ENCODE measurements around the gene ZNF438.

GRCh38 chr10:30858499-30858898, 173.2 kb downstream of the ZNF438 start:
- TF ChIP-seq ZFP3 (CRISPR knock-in tag; IDR thresholded peaks at IDR 0.05): no peak
- no peak for TF ChIP-seq ARNTL (CRISPR knock-in tag; IDR thresholded peaks at IDR 0.05; ENCODE audit: borderline replicate concordance, low read depth)
- TF ChIP-seq CSRNP3 (CRISPR knock-in tag; IDR thresholded peaks at IDR 0.05): no peak
- TF ChIP-seq PPARA (CRISPR knock-in tag; IDR thresholded peaks at IDR 0.05; ENCODE audit: borderline replicate concordance): no peak
- no peak for TF ChIP-seq OSR1 (CRISPR knock-in tag; IDR thresholded peaks at IDR 0.05)
- TF ChIP-seq TOX (CRISPR knock-in tag; IDR thresholded peaks at IDR 0.05; ENCODE audit: borderline replicate concordance): no peak
- no peak for TF ChIP-seq GLIS3 (CRISPR knock-in tag; IDR thresholded peaks at IDR 0.05)
- TF ChIP-seq ESRRG (CRISPR knock-in tag; IDR thresholded peaks at IDR 0.05): no peak
- TF ChIP-seq ZFP30 (CRISPR knock-in tag; IDR thresholded peaks at IDR 0.05): no peak
- TF ChIP-seq, protein P1, sequence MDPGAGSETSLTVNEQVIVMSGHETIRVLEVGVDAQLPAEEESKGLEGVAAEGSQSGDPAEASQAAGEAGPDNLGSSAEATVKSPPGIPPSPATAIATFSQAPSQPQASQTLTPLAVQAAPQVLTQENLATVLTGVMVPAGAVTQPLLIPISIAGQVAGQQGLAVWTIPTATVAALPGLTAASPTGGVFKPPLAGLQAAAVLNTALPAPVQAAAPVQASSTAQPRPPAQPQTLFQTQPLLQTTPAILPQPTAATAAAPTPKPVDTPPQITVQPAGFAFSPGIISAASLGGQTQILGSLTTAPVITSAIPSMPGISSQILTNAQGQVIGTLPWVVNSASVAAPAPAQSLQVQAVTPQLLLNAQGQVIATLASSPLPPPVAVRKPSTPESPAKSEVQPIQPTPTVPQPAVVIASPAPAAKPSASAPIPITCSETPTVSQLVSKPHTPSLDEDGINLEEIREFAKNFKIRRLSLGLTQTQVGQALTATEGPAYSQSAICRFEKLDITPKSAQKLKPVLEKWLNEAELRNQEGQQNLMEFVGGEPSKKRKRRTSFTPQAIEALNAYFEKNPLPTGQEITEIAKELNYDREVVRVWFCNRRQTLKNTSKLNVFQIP (CRISPR knock-in tag; IDR thresholded peaks at IDR 0.05; ENCODE audit: borderline replicate concordance, low read depth): no peak
- no peak for TF ChIP-seq ZNF8 (CRISPR knock-in tag; IDR thresholded peaks at IDR 0.05)
- no peak for TF ChIP-seq RARB (CRISPR knock-in tag; IDR thresholded peaks at IDR 0.05)
- TF ChIP-seq, protein P2, sequence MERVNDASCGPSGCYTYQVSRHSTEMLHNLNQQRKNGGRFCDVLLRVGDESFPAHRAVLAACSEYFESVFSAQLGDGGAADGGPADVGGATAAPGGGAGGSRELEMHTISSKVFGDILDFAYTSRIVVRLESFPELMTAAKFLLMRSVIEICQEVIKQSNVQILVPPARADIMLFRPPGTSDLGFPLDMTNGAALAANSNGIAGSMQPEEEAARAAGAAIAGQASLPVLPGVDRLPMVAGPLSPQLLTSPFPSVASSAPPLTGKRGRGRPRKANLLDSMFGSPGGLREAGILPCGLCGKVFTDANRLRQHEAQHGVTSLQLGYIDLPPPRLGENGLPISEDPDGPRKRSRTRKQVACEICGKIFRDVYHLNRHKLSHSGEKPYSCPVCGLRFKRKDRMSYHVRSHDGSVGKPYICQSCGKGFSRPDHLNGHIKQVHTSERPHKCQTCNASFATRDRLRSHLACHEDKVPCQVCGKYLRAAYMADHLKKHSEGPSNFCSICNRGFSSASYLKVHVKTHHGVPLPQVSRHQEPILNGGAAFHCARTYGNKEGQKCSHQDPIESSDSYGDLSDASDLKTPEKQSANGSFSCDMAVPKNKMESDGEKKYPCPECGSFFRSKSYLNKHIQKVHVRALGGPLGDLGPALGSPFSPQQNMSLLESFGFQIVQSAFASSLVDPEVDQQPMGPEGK (CRISPR knock-in tag; IDR thresholded peaks at IDR 0.05; ENCODE audit: borderline replicate concordance): no peak
- TF ChIP-seq CSDC2 (CRISPR knock-in tag; IDR thresholded peaks at IDR 0.05): no peak

Measured in SK-N-SH treated with all-trans-retinoic acid at 6 μM for 48 hours (cell line).